ENCODE results near the gene AHR.

DNA sequence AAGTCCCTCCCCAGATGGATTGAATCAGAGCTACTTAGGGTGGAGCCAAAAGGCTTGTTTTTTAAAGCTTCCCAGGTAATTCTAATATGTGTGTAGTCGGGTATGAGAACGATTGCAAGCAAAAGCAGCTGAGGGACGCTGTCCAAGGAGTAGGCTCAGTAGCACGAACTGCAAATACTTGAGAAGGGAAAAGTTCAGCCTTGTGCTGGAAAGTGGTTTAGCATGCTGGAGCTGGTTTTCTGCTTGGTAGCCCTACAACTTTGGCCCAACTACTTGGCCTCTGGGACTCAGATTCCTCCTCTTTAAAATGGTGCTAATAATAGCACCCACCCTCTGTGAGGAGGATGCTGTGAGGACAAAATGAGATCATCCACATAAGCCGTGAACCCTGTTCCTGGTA is 76.2 kb downstream of the AHR start:
- TF ChIP-seq, protein P1, sequence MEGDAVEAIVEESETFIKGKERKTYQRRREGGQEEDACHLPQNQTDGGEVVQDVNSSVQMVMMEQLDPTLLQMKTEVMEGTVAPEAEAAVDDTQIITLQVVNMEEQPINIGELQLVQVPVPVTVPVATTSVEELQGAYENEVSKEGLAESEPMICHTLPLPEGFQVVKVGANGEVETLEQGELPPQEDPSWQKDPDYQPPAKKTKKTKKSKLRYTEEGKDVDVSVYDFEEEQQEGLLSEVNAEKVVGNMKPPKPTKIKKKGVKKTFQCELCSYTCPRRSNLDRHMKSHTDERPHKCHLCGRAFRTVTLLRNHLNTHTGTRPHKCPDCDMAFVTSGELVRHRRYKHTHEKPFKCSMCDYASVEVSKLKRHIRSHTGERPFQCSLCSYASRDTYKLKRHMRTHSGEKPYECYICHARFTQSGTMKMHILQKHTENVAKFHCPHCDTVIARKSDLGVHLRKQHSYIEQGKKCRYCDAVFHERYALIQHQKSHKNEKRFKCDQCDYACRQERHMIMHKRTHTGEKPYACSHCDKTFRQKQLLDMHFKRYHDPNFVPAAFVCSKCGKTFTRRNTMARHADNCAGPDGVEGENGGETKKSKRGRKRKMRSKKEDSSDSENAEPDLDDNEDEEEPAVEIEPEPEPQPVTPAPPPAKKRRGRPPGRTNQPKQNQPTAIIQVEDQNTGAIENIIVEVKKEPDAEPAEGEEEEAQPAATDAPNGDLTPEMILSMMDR (IDR thresholded peaks at IDR 0.05; ENCODE audit: low read depth, low read length, poor library complexity, severe bottlenecking): no peak
- TF ChIP-seq EZH2phosphoT487 (IDR thresholded peaks at IDR 0.05; ENCODE audit: borderline replicate concordance, low read length): no peak
